ENCODE results near the gene MYDGF.

MYDGF gene

GRCh38 chr19:4675346-4675745 is 5.2 kb upstream of the MYDGF start:
- no peak for DNase-seq (ENCODE audit: low read depth, low spot score)

GRCh38 chr19:4673726-4674125 is 3.6 kb upstream of the MYDGF start:
- DNase-seq (ENCODE audit: low read depth, low spot score) = no peak

GRCh38 chr19:4673216-4673615 is 3.1 kb upstream of the MYDGF start:
- no peak for DNase-seq (ENCODE audit: low read depth, low spot score)

- DNase-seq (ENCODE audit: low read depth, low spot score) = no peak
These were observed 1.2 kb upstream of the MYDGF start for GRCh38 chr19:4671185-4671851.

GRCh38 chr19:4664642-4665041 is 5.5 kb downstream of the MYDGF start:
- DNase-seq (ENCODE audit: low read depth, low spot score) = no peak

- DNase-seq (ENCODE audit: low read depth, low spot score) = no peak
These were observed 7.3 kb downstream of the MYDGF start for GRCh38 chr19:4662812-4663211.

GRCh38 chr19:4662020-4662695 is 8.0 kb downstream of the MYDGF start:
- no peak for DNase-seq (ENCODE audit: low read depth, low spot score)

GRCh38 chr19:4660993-4661392 is 9.1 kb downstream of the MYDGF start:
- no peak for DNase-seq (ENCODE audit: low read depth, low spot score)

GRCh38 chr19:4660181-4660791 is 9.9 kb downstream of the MYDGF start:
- no peak for DNase-seq (ENCODE audit: low read depth, low spot score)

- DNase-seq (ENCODE audit: low read depth, low spot score) = no peak
These were observed 12.3 kb downstream of the MYDGF start for GRCh38 chr19:4657835-4658234.

GRCh38 chr19:4657262-4657661 is 12.9 kb downstream of the MYDGF start:
- no peak for DNase-seq (ENCODE audit: low read depth, low spot score)

- DNase-seq (ENCODE audit: low read depth, low spot score) = no peak
These were observed 14.0 kb downstream of the MYDGF start for GRCh38 chr19:4656102-4656501.

GRCh38 chr19:4654437-4655361 is 15.4 kb downstream of the MYDGF start:
- DNase-seq (ENCODE audit: low read depth, low spot score) = no peak

- no peak for DNase-seq (ENCODE audit: low read depth, low spot score)
These were observed 16.2 kb downstream of the MYDGF start for GRCh38 chr19:4653793-4654436.

GRCh38 chr19:4652075-4652474 is 18.1 kb downstream of the MYDGF start:
- DNase-seq (ENCODE audit: low read depth, low spot score) = no peak

- DNase-seq (ENCODE audit: low read depth, low spot score) = no peak
These were observed 20.0 kb downstream of the MYDGF start for GRCh38 chr19:4650159-4650558.

- DNase-seq (ENCODE audit: low read depth, low spot score) = no peak
These were observed 20.6 kb downstream of the MYDGF start for GRCh38 chr19:4649392-4650047.

- no peak for DNase-seq (ENCODE audit: low read depth, low spot score)
These were observed 22.2 kb downstream of the MYDGF start for GRCh38 chr19:4647676-4648644.

- DNase-seq (ENCODE audit: low read depth, low spot score) = no peak
These were observed 24.4 kb downstream of the MYDGF start for GRCh38 chr19:4645718-4646117.

- no peak for DNase-seq (ENCODE audit: low read depth, low spot score)
These were observed 27.5 kb downstream of the MYDGF start for GRCh38 chr19:4642625-4643024.

Measured in brain pericyte (primary cell).